AG04450 (cell line): ENCODE measurements around the gene ATL3. TPM values are rescaled to one million over a fixed set of nuclear protein-coding genes. Genes with fewer than 3 reads are reported as not detected.
"Not testable (repeated sequence)": the region's sequence is repeated elsewhere in the genome, so short reads cannot be mapped to it uniquely, and the experiment has no call there.

ENCODE experiments used
- CTCF ChIA-PET: fragments of 300-600, 350-600 bp; formaldehyde crosslinking; extraction: SDS; loops from one replicate; lab custom pipeline; 2022; ENCODE audit warnings: antibody characterized with exemption, inconsistent platforms; lab: Charles Lee
- POLR2A ChIA-PET: fragments of 350-600 bp; formaldehyde crosslinking; extraction: SDS; loops from one replicate; lab custom pipeline; 2021; ENCODE audit warnings: antibody characterized with exemption, inconsistent platforms; lab: Yijun Ruan, JAX
- DNase-seq: peaks from one replicate; pipeline ENCODE4 v3.0.0-alpha.2; 2011; ENCODE audit warnings: low read depth, low spot score
- H3K27ac ChIP-seq: one replicate; pipeline ENCODE4 v1.5.1; 2012; ENCODE audit warnings: low read depth, low read length, control low read depth
- H3K27me3 ChIP-seq: one replicate; pipeline ENCODE4 v1.6.0; 2012; ENCODE audit warnings: low read length; ENCODE audit not compliant: control insufficient read depth, insufficient read depth
- H3K4me3 ChIP-seq: 2 replicates; pipeline ENCODE4 v1.5.1; 2011; ENCODE audit warnings: mild to moderate bottlenecking, low read depth, low read length, control low read depth
- H3K9me3 ChIP-seq: 2 replicates; pipeline ENCODE4 v1.5.1; 2012; ENCODE audit warnings: low read length; ENCODE audit not compliant: control insufficient read depth, insufficient read depth
- polyA plus RNA-seq: library from polyadenylated mRNA; depleted of rRNA; stranded (reverse); fragments of >200 nt; gene quantifications from 2 replicates; pipeline ENCODE4 v1.2.3, GENCODE V29; 2011
- TF ChIP-seq, protein P1 (sequence below): IDR thresholded peaks from 2 replicates; pipeline ENCODE4 v1.5.1; 2011; ENCODE audit warnings: low read depth, low read length, control low read depth, inconsistent platforms

ATL3 gene
- polyA plus RNA-seq, 1 experiment = 52.3 TPM

DNA sequence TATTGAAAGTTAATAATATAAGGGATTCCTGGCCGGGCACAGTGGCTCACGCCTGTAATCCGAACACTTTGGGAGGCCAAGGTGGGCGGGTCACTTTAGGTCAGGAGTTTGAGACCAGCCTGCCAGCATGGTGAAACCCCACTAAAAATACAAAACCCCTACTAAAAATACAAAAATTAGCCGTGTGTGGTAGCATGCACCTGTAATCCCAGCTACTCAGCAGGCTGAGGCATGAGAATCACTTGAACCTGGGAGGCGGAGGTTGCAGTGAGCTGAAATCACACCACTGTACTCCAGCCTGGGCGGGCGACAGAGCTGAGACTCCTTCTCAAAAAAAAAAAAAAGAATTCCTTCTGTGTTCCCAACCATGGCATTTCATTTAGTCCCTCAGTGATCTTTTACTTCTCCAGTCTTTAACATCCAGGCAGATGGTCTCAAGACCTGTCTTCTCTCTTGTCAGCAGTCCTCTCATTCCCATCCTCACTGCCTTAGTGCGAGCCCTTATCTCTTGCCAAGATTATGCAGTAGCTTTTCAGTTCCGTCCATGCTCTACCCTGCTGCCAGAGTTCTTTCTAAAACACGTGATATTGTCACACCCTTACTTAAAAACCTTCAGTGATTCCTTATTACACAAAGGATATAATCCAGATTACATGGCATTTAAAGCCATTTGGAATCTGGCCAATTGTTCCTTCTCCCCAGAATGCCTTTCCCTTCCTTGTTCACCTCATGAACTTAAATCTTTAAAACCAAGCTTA is 28.0 kb upstream of the ATL3 start:
- Histone ChIP-seq H3K27me3 (no peaks in the 10 kb centered on the region), H3K4me3 (no peak overlapping the region), H3K27ac (no peak overlapping the region), H3K9me3 (no peaks in the 10 kb centered on the region)
- CTCF ChIA-PET = interaction anchor here (0.5 to 1.1 kb wide), 3 partner anchors 17 to 37 kb away, joined by 3 to 4 read pairs (median 3); no protein-coding TSS in a partner anchor
- DNase-seq = no peak
- POLR2A ChIA-PET = interaction anchor here (1.1 to 1.4 kb wide), 2 partner anchors 17 to 18 kb away, joined by 4 to 6 read pairs; partner anchors contain the start of gene RTN3
- TF ChIP-seq, protein P1, sequence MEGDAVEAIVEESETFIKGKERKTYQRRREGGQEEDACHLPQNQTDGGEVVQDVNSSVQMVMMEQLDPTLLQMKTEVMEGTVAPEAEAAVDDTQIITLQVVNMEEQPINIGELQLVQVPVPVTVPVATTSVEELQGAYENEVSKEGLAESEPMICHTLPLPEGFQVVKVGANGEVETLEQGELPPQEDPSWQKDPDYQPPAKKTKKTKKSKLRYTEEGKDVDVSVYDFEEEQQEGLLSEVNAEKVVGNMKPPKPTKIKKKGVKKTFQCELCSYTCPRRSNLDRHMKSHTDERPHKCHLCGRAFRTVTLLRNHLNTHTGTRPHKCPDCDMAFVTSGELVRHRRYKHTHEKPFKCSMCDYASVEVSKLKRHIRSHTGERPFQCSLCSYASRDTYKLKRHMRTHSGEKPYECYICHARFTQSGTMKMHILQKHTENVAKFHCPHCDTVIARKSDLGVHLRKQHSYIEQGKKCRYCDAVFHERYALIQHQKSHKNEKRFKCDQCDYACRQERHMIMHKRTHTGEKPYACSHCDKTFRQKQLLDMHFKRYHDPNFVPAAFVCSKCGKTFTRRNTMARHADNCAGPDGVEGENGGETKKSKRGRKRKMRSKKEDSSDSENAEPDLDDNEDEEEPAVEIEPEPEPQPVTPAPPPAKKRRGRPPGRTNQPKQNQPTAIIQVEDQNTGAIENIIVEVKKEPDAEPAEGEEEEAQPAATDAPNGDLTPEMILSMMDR = no peak

DNA sequence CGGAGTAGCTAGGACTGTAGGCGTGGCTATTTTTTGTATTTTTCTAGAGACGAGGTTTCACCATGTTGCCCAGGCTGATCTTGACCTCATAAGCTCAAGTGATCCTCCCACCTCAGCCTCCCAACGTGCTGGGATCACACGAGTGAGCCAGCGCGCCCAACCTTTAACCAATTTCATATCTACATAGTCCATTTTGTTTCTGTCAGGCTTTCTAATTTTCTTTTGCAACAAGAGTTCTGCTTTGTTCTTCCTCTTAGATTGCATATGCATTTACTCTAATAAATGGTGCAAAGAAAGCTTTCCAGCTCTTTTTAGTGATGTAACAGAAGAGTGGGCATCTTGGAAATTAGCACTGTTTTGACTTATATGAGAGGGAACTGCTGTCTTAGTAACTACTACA is 23.4 kb upstream of the ATL3 start:
- ChIA-PET POLR2A (no interaction called here), CTCF (interaction anchor here (0.9 to 1.4 kb wide), 5 partner anchors 12 to 73 kb away, joined by 3 to 13 read pairs (median 5); partner anchors contain the start of genes ATL3 and RTN3)
- Histone ChIP-seq H3K9me3 (no peaks in the 10 kb centered on the region), H3K27me3 (no peaks in the 10 kb centered on the region), H3K27ac (no peak overlapping the region), H3K4me3 (no peak overlapping the region)
- no peak for DNase-seq
- TF ChIP-seq, protein P1 = no peak

DNA sequence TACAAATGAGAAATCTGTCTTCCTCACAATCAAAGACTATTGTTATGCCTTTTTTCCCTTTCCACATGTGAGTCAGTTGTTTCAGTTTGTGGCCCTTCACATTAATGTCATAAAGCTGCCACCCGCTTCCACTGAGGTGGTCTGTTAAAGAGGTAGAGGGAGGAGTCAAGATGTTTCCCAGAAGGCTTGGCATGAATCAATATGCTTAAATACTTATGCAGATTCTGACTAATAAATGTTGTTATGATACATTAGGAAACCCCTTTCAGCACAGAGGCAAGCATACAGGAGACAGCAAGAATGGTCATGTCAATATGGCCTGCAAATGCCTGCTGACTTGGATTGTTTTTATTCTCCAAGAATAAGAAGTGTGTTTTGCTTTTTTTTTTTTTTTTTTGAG is 16.7 kb upstream of the ATL3 start:
- DNase-seq = no peak
- Histone ChIP-seq H3K27me3 (no peaks in the 10 kb centered on the region), H3K4me3 (no peak overlapping the region), H3K27ac (no peak overlapping the region), H3K9me3 (no peaks in the 10 kb centered on the region; the same call in 1 of the 2 replicates)
- TF ChIP-seq, protein P1 = no peak
- ChIA-PET POLR2A (no interaction called here), CTCF (no interaction called here)

DNA sequence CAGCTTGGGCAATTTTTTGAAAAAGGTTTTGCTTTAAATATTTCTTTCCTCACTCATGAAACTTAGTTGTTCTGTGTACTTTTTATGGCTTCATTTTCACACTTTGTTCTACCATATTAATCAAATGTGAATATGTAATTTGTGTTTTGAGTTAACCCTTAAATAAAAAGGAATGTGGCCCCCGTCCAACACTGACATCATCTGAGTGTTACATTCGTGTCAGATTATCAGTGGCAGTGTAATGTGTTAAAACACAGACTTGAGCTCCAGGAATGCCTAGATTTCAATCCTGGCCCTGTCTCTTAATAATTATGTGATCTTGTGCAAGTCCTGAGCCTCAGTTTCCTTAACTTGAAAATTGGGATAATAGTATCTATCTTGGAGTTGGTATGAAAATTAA is 15.8 kb upstream of the ATL3 start:
- no peak overlapping the region for H3K27ac ChIP-seq
- TF ChIP-seq, protein P1 = no peak
- H3K9me3 ChIP-seq = no peaks in the 10 kb centered on the region; the same call in 1 of the 2 replicates
- ChIA-PET POLR2A (interaction anchor here (0.7 kb wide), 1 partner anchor 19 kb away, joined by 3 read pairs; no protein-coding TSS in a partner anchor), CTCF (interaction anchor here (1.0 kb wide), 1 partner anchor 25 kb away, joined by 5 read pairs; no protein-coding TSS in a partner anchor)
- no peaks in the 10 kb centered on the region for H3K27me3 ChIP-seq
- no peak for DNase-seq
- no peak overlapping the region for H3K4me3 ChIP-seq

DNA sequence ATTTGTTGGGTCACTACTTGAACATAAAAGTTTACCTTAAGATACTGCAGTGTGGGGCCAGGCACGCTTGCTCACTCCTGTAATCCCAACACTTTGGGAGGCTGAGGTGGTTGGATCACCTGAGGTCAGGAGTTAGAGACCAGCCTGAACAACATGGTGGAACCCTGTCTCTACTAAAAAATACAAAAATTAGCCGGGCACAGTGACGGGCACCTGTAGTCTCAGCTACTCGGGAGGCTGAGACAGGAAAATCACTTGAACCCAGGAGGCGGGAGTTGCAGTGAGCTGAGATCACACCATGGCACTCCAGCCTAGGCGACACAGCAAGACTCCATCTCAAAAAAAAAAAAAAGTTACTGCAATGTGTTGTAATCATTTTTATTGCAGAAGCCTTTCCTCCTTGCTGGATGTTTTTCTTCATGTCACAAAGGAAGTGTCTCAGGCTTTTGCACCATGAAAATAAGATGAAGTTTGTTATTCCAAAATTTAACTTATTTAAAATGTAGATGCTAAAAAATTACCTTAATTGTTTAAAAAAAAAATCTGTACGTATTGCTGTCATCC is 14.1 kb upstream of the ATL3 start:
- DNase-seq, H3K27ac ChIP-seq, H3K9me3 ChIP-seq, POLR2A ChIA-PET, H3K27me3 ChIP-seq, H3K4me3 ChIP-seq: not testable (repeated sequence)
- CTCF ChIA-PET = interaction anchor here (1.2 kb wide), 1 partner anchor 53 kb away, joined by 6 read pairs; no protein-coding TSS in a partner anchor
